Activated CD4-positive, alpha-beta T cell treated with anti-CD3 and anti-CD28 coated beads, Interleukin-2, amount 50 U/mL, for 4 hours (primary cell): ENCODE results near the gene SUV39H2.
"Not testable (repeated sequence)": the region's sequence is repeated elsewhere in the genome, so short reads cannot be mapped to it uniquely, and the experiment has no call there.

ENCODE experiments used
- DNase-seq, 2 experiments: peaks; one replicate each; pipeline ENCODE4 v3.0.0-alpha.2; 2020

Gene SUV39H2

DNA sequence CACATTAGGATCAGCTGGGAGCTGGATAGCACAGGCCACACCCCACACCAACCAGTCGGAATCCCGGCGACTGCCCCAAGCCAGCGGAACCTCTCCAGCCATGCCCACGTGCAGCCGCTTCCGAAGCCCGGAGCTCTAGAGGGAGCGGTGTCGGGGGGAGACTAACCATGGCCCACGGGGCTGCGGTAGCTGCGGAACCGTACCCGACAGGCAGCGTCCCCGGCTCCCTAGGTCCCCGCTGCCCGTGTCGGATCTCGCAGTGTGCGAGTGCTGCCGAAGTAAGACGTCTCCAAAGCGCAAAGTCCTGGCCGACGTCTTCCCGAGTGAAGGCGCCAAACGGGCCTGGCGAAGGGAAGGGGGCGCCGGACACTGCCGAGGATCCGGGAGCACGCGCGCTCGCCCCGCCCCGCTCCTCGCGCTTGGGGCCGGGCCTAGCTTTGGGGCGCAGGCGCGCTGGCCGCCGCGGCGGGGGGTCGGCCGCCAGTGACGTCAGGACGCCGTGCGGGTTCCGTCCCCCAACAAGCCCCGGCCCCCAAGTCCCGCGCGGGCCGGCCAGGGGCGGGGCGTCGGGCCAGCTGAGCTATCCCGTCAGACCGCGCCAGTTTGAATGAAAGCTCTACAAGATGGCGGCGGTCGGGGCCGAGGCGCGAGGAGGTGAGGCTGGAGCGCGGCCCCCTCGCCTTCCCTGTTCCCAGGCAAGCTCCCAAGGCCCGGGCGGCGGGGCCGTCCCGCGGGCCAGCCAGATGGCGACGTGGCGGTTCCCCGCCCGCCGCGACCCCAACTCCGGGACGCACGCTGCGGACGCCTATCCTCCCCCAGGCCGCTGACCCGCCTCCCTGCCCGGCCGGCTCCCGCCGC is at the start of gene SUV39H2:
Gene SUV39H2, plus strand, starts transcription at position 601 of the 858 bp plus-strand sequence. Its CDS starts 23 bp downstream, at position 624.
- peak; percentile 87 to 89 for DNase-seq

- no peak for DNase-seq
Measured at GRCh38 chr10:14833106-14833505, 45.6 kb upstream of the SUV39H2 start.

DNA sequence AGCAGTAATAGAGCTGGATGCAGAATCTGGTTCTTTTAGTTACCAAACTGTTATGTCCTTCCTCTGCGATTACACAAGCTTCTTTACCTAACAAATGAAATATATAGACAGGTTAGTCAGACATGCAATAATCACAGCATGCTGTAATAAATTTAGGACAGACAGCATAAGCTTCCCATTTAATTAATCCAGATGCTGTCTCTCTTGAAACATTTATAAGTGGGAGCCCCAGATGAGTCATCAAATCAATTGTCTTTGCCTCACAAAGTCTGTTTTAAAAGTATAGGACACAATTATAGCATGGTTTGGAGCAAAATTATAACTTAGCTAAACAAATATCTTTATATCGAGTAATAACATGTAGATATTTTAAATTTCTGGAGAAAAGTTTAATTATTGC is 42.5 kb upstream of the SUV39H2 start:
- DNase-seq = no peak

DNA sequence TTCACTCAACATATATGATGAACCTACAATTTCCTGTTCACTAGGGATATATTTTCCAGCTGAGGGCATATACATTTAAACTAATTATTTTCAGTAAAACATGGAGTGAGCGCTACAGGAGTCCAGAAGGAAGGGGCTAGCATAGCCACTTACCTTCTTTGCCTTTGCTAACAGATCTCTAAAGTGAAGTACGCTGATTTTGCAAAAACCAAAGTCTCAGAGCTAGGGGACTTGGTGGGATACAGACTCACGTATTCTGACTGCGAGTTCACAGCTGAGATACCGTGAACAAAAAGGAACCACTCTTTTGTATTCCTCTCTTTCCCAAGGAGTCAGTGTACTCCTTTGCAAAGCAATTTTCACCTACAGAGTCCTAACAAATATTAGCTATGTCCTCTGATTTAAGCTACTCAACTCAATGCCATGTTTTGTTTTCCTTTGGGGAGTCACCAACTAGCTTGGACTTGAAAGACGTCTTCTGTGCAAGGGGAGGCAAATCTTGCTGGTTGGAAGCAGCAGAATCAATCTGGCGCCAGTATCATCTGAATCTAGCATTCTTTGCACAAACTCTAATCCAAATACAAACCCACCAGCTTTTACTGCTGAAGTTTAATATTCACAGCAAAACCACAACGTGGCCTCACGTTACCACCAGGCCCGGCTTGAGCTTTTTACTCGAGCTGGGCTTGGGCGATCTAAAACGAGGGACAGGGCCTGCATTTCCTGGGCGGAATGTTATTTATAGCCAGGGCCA is 41.5 kb upstream of the SUV39H2 start:
- DNase-seq = no peak

- DNase-seq = peak; percentile 98
Measured at GRCh38 chr10:14837757-14838581, 40.7 kb upstream of the SUV39H2 start, which contains the start of the genes CDNF, HSPA14 and MSANTD7. Gene CDNF, minus strand, starts transcription at chr10:14838037. Its CDS starts 91 bp downstream, at chr10:14837946. Gene HSPA14, plus strand, starts transcription at chr10:14838306. Its CDS starts 97 bp downstream, at chr10:14838403. Gene MSANTD7, plus strand, starts transcription at chr10:14838306. Its CDS starts 3,979 bp downstream, at chr10:14842285.

DNA sequence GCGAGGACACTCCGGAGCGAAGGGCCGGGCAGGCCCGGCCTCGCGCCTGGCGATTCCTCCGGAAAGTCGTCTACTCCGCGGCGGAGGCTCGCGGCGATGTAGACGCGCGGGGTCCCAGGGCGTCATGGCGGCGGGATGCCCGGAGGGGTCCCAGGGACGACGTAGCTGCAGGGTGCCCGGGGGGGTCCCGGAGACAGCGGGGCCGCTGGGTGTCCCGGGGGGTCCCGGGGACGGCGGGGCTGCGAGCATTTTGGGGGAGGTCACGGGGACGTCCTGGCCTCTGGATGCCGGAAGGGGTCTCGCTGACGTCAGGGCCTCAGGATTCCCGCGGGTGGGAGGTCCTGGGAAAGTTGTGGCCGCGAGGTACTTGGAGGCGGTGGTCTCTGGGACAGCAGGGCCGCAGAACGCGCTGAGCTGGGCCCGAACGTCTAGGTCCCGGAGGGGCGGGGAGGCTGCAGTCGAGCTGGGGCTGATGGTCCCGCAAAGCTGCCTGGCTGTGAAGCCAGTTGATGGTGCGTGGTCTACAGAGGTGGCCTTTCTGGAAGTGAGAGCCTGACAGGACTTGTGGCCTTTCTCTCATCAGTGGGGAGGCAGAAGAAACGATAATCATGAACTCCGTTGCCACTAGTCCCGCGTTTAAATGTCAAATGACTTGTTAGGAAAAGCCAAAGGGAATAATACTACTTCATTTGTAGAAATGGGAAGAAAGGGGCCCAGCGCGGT is 39.9 kb upstream of the SUV39H2 start:
- DNase-seq = peak; percentile 3 to 4

GRCh38 chr10:14839305-14839695 is 39.4 kb upstream of the SUV39H2 start:
- DNase-seq = no peak

DNA sequence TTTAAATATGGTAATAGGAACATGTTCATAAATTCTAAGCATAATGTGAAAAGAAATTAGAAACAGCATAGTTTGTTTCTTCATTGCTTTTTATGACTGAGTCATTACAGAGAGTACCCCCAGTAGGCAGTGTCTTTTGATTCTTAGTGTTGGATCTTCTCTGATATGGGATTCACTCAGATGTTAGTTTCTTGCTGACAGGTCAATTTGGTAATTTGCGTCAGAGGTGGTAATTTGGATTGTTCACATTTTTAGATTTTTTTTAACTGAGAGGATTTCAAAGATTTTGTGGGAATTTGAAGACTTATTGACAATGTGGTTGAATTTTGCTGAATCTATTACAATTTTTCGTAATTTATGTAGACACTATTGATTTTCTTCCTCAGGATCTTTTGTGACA is 38.5 kb upstream of the SUV39H2 start:
- DNase-seq = no peak

- DNase-seq = no peak
Measured at GRCh38 chr10:14843327-14843988, 35.2 kb upstream of the SUV39H2 start.

- no peak for DNase-seq
Measured at GRCh38 chr10:14844948-14845347, 33.7 kb upstream of the SUV39H2 start.

GRCh38 chr10:14852236-14852635 is 26.4 kb upstream of the SUV39H2 start:
- DNase-seq = no peak

- no peak for DNase-seq
Measured at GRCh38 chr10:14855453-14855852, 23.2 kb upstream of the SUV39H2 start.

- no peak for DNase-seq
Measured at GRCh38 chr10:14858338-14858960, 20.2 kb upstream of the SUV39H2 start.

- no peak for DNase-seq
Measured at GRCh38 chr10:14859043-14859442, 19.6 kb upstream of the SUV39H2 start.

DNA sequence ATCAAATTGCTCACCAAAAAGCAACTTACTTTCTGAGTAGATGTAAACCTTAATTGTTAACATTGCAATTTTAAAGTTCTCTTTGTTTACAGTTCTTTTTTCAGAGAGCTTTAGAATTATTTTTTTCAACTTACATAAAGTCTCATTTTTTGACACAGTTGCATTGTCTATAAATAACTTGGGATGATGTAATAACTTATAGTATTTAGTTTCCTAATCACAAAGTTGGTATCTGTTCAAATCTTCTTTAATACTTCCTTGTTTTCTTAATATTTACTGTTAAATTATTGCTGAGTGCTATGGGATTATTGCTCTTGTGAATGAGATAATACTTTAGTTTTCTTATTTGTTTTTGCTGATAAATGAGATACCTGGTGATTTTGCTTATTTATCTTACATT is 18.9 kb upstream of the SUV39H2 start:
- no peak for DNase-seq

DNA sequence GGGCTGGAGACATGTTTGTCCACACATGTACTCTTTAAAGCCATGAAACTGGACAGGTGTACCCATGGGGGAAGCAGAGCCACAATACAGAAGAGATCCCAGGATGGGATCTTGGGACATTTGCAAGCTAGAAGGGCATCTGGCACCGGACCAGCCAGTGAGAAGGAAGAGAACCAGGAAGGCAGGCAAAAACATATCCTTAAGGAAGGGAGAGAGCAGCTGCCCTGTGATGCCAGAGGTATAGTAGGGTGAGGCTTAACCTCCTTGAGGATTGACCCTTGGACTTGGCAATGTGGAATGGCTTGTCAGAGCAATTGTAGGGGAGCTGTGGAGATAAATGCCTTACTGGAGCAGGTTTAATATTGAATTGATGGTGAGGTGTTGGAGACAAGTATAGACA is 17.9 kb upstream of the SUV39H2 start:
- no peak for DNase-seq

- DNase-seq = not testable (repeated sequence)
Measured at GRCh38 chr10:14864466-14864865, 14.2 kb upstream of the SUV39H2 start.

- not testable (repeated sequence) for DNase-seq
Measured at GRCh38 chr10:14864871-14865270, 13.8 kb upstream of the SUV39H2 start.

DNA sequence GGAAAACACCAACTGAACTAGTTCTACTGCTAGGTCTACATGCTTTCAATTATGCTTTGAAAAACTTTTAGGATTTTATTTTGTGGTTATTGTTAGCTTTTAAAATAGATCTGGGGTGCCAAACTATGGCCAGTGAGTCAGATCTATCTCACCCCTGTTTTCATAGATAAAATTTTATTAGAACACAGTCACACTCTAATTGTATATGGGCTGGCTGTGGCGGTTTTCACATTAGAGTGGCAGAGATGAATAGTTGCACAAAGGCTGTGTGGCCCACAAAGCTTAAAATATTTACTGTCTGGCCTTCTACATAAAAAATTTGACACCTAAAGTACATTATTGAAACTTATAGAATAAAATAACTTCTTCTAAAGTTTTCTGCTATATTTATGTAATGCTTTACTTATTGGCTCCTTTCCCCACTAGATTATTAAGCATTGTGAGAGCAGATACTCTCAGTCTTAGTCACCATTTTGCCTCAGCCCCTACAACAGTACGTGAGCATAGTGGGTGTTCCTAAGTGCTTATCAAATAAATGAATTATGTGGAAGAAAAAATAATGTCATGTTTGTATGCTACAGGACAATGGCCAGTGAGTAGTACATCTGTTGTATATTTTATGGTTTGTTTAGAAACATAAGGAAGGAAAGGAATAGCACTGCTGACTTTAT is 5.4 kb upstream of the SUV39H2 start:
- DNase-seq = no peak

DNA sequence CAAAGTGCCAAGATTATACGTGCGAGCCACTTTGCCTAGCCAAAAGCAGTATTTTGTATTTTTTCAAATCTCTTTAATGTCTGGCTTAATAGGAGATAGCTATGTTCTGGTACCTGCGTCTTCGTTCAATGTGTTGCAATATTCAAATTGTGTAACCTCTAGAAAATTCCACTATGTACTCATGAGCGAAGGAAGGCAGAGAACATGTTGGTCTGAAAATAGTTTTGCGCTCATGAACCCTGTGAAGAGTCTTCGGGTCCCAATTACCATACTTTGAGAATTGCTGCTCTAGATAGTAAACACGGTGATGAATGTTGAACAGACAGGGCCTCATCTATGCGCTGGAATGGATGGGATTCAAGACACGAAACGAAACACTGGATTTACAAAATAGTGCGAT is 2.7 kb upstream of the SUV39H2 start:
- DNase-seq = no peak
